VCaP (cell line): ENCODE data around the gene TSPAN18.

ENCODE experiments used
- H3K27ac ChIP-seq: fragments of 450-650 bp; 2 replicates; pipeline ENCODE4 v1.5.1; 2017
- CTCF ChIP-seq: fragments of 450-650 bp; conservative IDR thresholded peaks from 2 replicates; pipeline ENCODE4 v1.5.1; 2017; ENCODE audit warnings: mild to moderate bottlenecking, moderate library complexity

The TSPAN18 gene

GRCh38 chr11:44727114-44727372 lies 281 bp downstream of the TSPAN18 start:
- TF ChIP-seq CTCF: no peak
- peak overlapping the region; percentile 7; the same call in 1 of the 2 replicates for H3K27ac ChIP-seq

GRCh38 chr11:44727373-44728287 lies 868 bp downstream of the TSPAN18 start:
- peak; percentile 93 for TF ChIP-seq CTCF
- peak overlapping the region; percentile 7; the same call in 1 of the 2 replicates for H3K27ac ChIP-seq

- H3K27ac ChIP-seq: no peak overlapping the region
Measured at GRCh38 chr11:44728491-44728910, 1.7 kb downstream of the TSPAN18 start.

GRCh38 chr11:44729063-44729462 lies 2.3 kb downstream of the TSPAN18 start:
- TF ChIP-seq CTCF: no peak
- no peak overlapping the region for H3K27ac ChIP-seq

More at GRCh38 chr11:44728491-44728910, 1.7 kb downstream of the TSPAN18 start:
- no peak for TF ChIP-seq CTCF

GRCh38 chr11:44729713-44730112 lies 3.0 kb downstream of the TSPAN18 start:
- no peak for TF ChIP-seq CTCF
- no peak overlapping the region for H3K27ac ChIP-seq

- no peak for TF ChIP-seq CTCF
Measured at GRCh38 chr11:44730775-44731174, 4.0 kb downstream of the TSPAN18 start.

GRCh38 chr11:44731685-44732430 lies 5.1 kb downstream of the TSPAN18 start:
- no peak for TF ChIP-seq CTCF
- no peak overlapping the region for H3K27ac ChIP-seq

More at GRCh38 chr11:44730775-44731174, 4.0 kb downstream of the TSPAN18 start:
- no peak overlapping the region for H3K27ac ChIP-seq
